Endodermal cell (in vitro differentiated cells): Measurements from ENCODE around the gene AMOTL2. TPM values are rescaled to one million over a fixed set of nuclear protein-coding genes. Genes with fewer than 3 reads are reported as not detected.

Experiments
- DNase-seq: peaks from one replicate; pipeline ENCODE4 v3.0.0-alpha.2; 2017
- H3K27ac ChIP-seq: 2 replicates; pipeline ENCODE4 v1.5.1; 2013; ENCODE audit warnings: mild to moderate bottlenecking, low read depth, low read length, moderate library complexity
- H3K27me3 ChIP-seq: 2 replicates; pipeline ENCODE4 v1.6.1; 2013; ENCODE audit warnings: mild to moderate bottlenecking, low read length, moderate library complexity; ENCODE audit not compliant: insufficient read depth, control insufficient read depth, poor library complexity, severe bottlenecking
- H3K36me3 ChIP-seq: 2 replicates; pipeline ENCODE4 v1.7.0; 2013; ENCODE audit warnings: mild to moderate bottlenecking, low read length, moderate library complexity; ENCODE audit not compliant: control insufficient read depth, insufficient read depth
- H3K4me1 ChIP-seq: one replicate; pipeline ENCODE4 v1.7.0; 2013; ENCODE audit warnings: low read length; ENCODE audit not compliant: control insufficient read depth, insufficient read depth
- H3K4me3 ChIP-seq: 2 replicates; pipeline ENCODE4 v1.5.1; 2013; ENCODE audit warnings: mild to moderate bottlenecking, low read length, moderate library complexity
- H3K9ac ChIP-seq: 2 replicates; pipeline ENCODE4 v1.6.1; 2013; ENCODE audit warnings: mild to moderate bottlenecking, low read length, moderate library complexity; ENCODE audit not compliant: poor library complexity, severe bottlenecking; ENCODE audit errors: extremely low read depth
- H3K9me3 ChIP-seq: 2 replicates; pipeline ENCODE4 v1.6.1; 2013; ENCODE audit warnings: mild to moderate bottlenecking, low read length, moderate library complexity; ENCODE audit not compliant: control insufficient read depth
- H3K27ac Mint-ChIP-seq: 2 replicates; pipeline ENCODE4 v1.8.0; 2020; ENCODE audit warnings: mixed read lengths
- H3K27me3 Mint-ChIP-seq: 2 replicates; pipeline ENCODE4 v1.8.0; 2021; ENCODE audit warnings: mild to moderate bottlenecking, mixed read lengths; ENCODE audit not compliant: insufficient read depth
- H3K36me3 Mint-ChIP-seq: 2 replicates; pipeline ENCODE4 v1.8.0; 2020; ENCODE audit warnings: low read depth, mixed read lengths
- H3K4me1 Mint-ChIP-seq: 2 replicates; pipeline ENCODE4 v1.8.0; 2020; ENCODE audit warnings: mixed read lengths
- H3K4me3 Mint-ChIP-seq: 2 replicates; pipeline ENCODE4 v1.8.0; 2020; ENCODE audit warnings: mild to moderate bottlenecking, moderate library complexity, mixed read lengths
- H3K9me3 Mint-ChIP-seq: 2 replicates; pipeline ENCODE4 v1.8.0; 2020; ENCODE audit warnings: mild to moderate bottlenecking, mixed read lengths
- CTCF ChIP-seq: fragments of 200-600 bp; sonication (generic); conservative IDR thresholded peaks from 2 replicates; pipeline ENCODE4 v1.5.0; 2021; ENCODE audit warnings: antibody characterized with exemption, mild to moderate bottlenecking
- WGBS, 2 experiments: methylation state at CpG; one replicate each; pipeline versions ENCODE4 v1.1.5 to v1.1.7; 2013; ENCODE audit warnings: missing lambda C conversion rate in 2 of 2, mixed read lengths in 1 of 2; ENCODE audit not compliant: insufficient coverage in 1 of 2, insufficient read length in 1 of 2; 5-methylcytosine and 5-hydroxymethylcytosine counted together
- total RNA-seq, 2 donors: library from RNA; stranded (reverse); fragmentation: NEBNext Ultra II Directional in 1 of 2; extraction: Animal tissue kit (Norgen Biotek cat#: 25700) in 1 of 2; gene quantifications; 2 replicates in 1 of 2; 3 replicates in 1 of 2; pipeline ENCODE4 v1.2.1, GENCODE V29; 2021

Gene AMOTL2
- total RNA-seq, 2 donors from 2014 or later = 109 to 153 TPM

GRCh38 chr3:134419214-134419959, 45.1 kb upstream of the AMOTL2 start:
- WGBS, 2 experiments = 72 to 77% methylated on average over 2 to 5 of the region's 5 CpGs
- Mint-ChIP-seq H3K27me3 (peaks cover under 1% of the 10 kb centered on the region), H3K4me1 (no peaks in the 10 kb centered on the region), H3K36me3 (no peaks in the 10 kb centered on the region), H3K9me3 (no peaks in the 10 kb centered on the region), H3K27ac (peak overlapping the region; percentile 28), H3K4me3 (no peak overlapping the region)
- no peaks in the 10 kb centered on the region for H3K36me3 ChIP-seq
- H3K27ac ChIP-seq = no peak overlapping the region
- no peak overlapping the region for H3K9ac ChIP-seq
- TF ChIP-seq CTCF = no peak
- no peaks in the 10 kb centered on the region for H3K27me3 ChIP-seq
- H3K4me1 ChIP-seq = no peaks in the 10 kb centered on the region
- H3K4me3 ChIP-seq = no peak overlapping the region
- H3K9me3 ChIP-seq = no peaks in the 10 kb centered on the region
- no peak for DNase-seq

GRCh38 chr3:134409041-134409440, 34.8 kb upstream of the AMOTL2 start:
- Mint-ChIP-seq H3K36me3 (no peaks in the 10 kb centered on the region), H3K4me1 (peaks cover 20% of the 10 kb centered on the region), H3K27ac (no peak overlapping the region), H3K4me3 (no peak overlapping the region), H3K9me3 (no peaks in the 10 kb centered on the region), H3K27me3 (peaks cover 38% of the 10 kb centered on the region)
- H3K4me3 ChIP-seq = no peak overlapping the region
- H3K27me3 ChIP-seq = peaks cover 32% of the 10 kb centered on the region
- no peak for TF ChIP-seq CTCF
- DNase-seq = no peak
- 70% methylated on average over 1 of the region's 1 CpG; no CpG with 5 or more reads in 1 of the 2 experiments for WGBS, 2 experiments
- H3K4me1 ChIP-seq = no peaks in the 10 kb centered on the region
- H3K9me3 ChIP-seq = no peaks in the 10 kb centered on the region
- no peaks in the 10 kb centered on the region for H3K36me3 ChIP-seq
- no peak overlapping the region for H3K9ac ChIP-seq
- no peak overlapping the region for H3K27ac ChIP-seq

- H3K27ac Mint-ChIP-seq = no peak overlapping the region
- Histone ChIP-seq H3K4me3 (peak overlapping the region; percentile 76), H3K9ac (peak overlapping the region; percentile 27), H3K27me3 (peaks cover 35% of the 10 kb centered on the region), H3K27ac (peak overlapping the region; percentile 96), H3K4me1 (no peaks in the 10 kb centered on the region), H3K9me3 (peaks cover 15% of the 10 kb centered on the region), H3K36me3 (no peaks in the 10 kb centered on the region)
- 26 to 39% methylated on average over 4 to 6 of the region's 6 CpGs for WGBS, 2 experiments
- DNase-seq = no peak
- peaks cover 10% of the 10 kb centered on the region for H3K9me3 Mint-ChIP-seq
- H3K4me1 Mint-ChIP-seq = peaks cover 20% of the 10 kb centered on the region
- no peaks in the 10 kb centered on the region for H3K36me3 Mint-ChIP-seq
- peaks cover 49% of the 10 kb centered on the region for H3K27me3 Mint-ChIP-seq
- no peak for TF ChIP-seq CTCF
- H3K4me3 Mint-ChIP-seq = peak overlapping the region; percentile 52
Measured at GRCh38 chr3:134407239-134407625, 33.0 kb upstream of the AMOTL2 start.
